K562 (cell line): Measurements from ENCODE around the gene TBL1X. TPM values are rescaled to one million over a fixed set of nuclear protein-coding genes. Genes with fewer than 3 reads are reported as not detected.

Experiments used
- ATAC-seq: fragments of 200-7000 bp; cut with Tn5 transposase; 3 replicates; pipeline ENCODE4 v1.9.1; 2020; ENCODE audit warnings: moderate library complexity
- BruUV-seq: library from RNA; stranded (reverse); fragments of 400-500 nt; replicated peaks from 2 replicates; lab custom pipeline; 2021; lab: Mats Ljungman, UMichigan
- CTCF ChIA-PET: fragments of 300-600 bp; formaldehyde crosslinking; extraction: SDS; loops from one replicate; lab custom pipeline; 2021; ENCODE audit warnings: low intra/inter-chr PET ratio; lab: Yijun Ruan, JAX
- POLR2A ChIA-PET: fragments of 300-600, 350-650 bp; sonication (Branson Sonifier 250); formaldehyde crosslinking; extraction: SDS; loops from one replicate; lab custom pipeline; 2021; ENCODE audit warnings: antibody characterized with exemption, inconsistent platforms; lab: Yijun Ruan, JAX
- DNase-seq, 4 experiments: peaks; one replicate each; pipeline versions ENCODE4 v3.0.0 to v3.0.0-alpha.2; 2011 to 2018; ENCODE audit warnings: low spot score in 3 of 4, mixed read lengths in 3 of 4; ENCODE audit errors: extremely low read depth in 1 of 4
- FAIRE-seq: peaks from 2 replicates; lab custom pipeline; 2011; peaks lifted over from hg19 to GRCh38; lab: Jason Lieb, UNC
- H2AFZ ChIP-seq: 2 replicates; pipeline ENCODE4 v1.6.0; 2011; ENCODE audit warnings: low read depth, low read length, control low read depth, inconsistent platforms
- H3K27ac ChIP-seq: fragments of 200-600 bp; 3 replicates; pipeline ENCODE4 v1.8.0; 2011; ENCODE audit warnings: low read depth, mild to moderate bottlenecking, control low read depth, inconsistent platforms, low read length, moderate library complexity, mixed read lengths; ENCODE audit errors: extremely low read depth
- H3K27me3 ChIP-seq, 2 experiments: fragments of 300-600 bp in 1 of 2; 2 replicates in 1 of 2; 3 replicates in 1 of 2; pipeline versions ENCODE4 v1.6.0 to v1.8.0; 2011; ENCODE audit warnings: inconsistent platforms in 2 of 2, low read length in 2 of 2, mild to moderate bottlenecking in 1 of 2, mixed read lengths in 1 of 2, moderate library complexity in 1 of 2; ENCODE audit not compliant: control insufficient read depth in 2 of 2, insufficient read depth in 2 of 2
- H3K36me3 ChIP-seq: fragments of 300-600 bp; 3 replicates; pipeline ENCODE4 v1.8.0; 2011; ENCODE audit warnings: mild to moderate bottlenecking, low read length, inconsistent platforms; ENCODE audit not compliant: control insufficient read depth, insufficient read depth
- H3K4me1 ChIP-seq, 2 experiments: fragments of 200-600 bp in 1 of 2; replicated peaks in 1 of 2; 2 replicates in 1 of 2; 3 replicates in 1 of 2; pipeline versions ENCODE4 v1.5.1 to v1.8.0; 2011; ENCODE audit warnings: inconsistent platforms in 2 of 2, low read length in 2 of 2, mild to moderate bottlenecking in 1 of 2, mixed read lengths in 1 of 2, moderate library complexity in 1 of 2; ENCODE audit not compliant: control insufficient read depth in 2 of 2, insufficient read depth in 2 of 2
- H3K4me2 ChIP-seq: 2 replicates; pipeline ENCODE4 v1.6.1; 2011; ENCODE audit warnings: low read length, control low read depth, inconsistent platforms, mixed read lengths; ENCODE audit not compliant: insufficient read depth
- H3K4me3 ChIP-seq: fragments of 200-600 bp; sonication (generic), shearing (Covaris generic); 2 replicates; pipeline ENCODE4 v1.5.1; 2016; ENCODE audit warnings: control low read depth, inconsistent platforms
- H3K79me2 ChIP-seq: fragments of 200-600 bp; 3 replicates; pipeline ENCODE4 v1.8.0; 2011; ENCODE audit warnings: low read length, inconsistent platforms; ENCODE audit not compliant: control insufficient read depth, insufficient read depth
- H3K9ac ChIP-seq, 2 experiments: 2 replicates each; pipeline versions ENCODE4 v1.6.0 to v1.6.1; 2011; ENCODE audit warnings: low read depth in 2 of 2, low read length in 2 of 2, control low read depth in 1 of 2, inconsistent platforms in 1 of 2, mild to moderate bottlenecking in 1 of 2, mixed read lengths in 1 of 2; ENCODE audit not compliant: insufficient read depth in 1 of 2
- H3K9me1 ChIP-seq: one replicate; pipeline ENCODE4 v1.6.0; 2011; ENCODE audit warnings: inconsistent platforms, mild to moderate bottlenecking, low read length, moderate library complexity; ENCODE audit not compliant: control insufficient read depth, insufficient read depth
- H3K9me3 ChIP-seq: replicated peaks from 2 replicates; pipeline ENCODE4 v1.5.1; 2011; ENCODE audit warnings: low read depth, low read length, inconsistent platforms; ENCODE audit not compliant: control insufficient read depth, insufficient read depth
- H4K20me1 ChIP-seq: replicated peaks from 2 replicates; pipeline ENCODE4 v1.6.1; 2011; ENCODE audit warnings: low read length, inconsistent platforms, mixed read lengths; ENCODE audit not compliant: control insufficient read depth, insufficient read depth
- CBX5 ChIP-seq: IDR thresholded peaks from 2 replicates; pipeline ENCODE4 v1.6.1; 2014; ENCODE audit warnings: low read depth, borderline replicate concordance
- ELF2 ChIP-seq: fragments of 250-450 bp; sonication (Bioruptor Pico); IDR thresholded peaks from 2 replicates; pipeline ENCODE4 v1.5.0; 2021; ENCODE audit warnings: mild to moderate bottlenecking
- GTF2F1 ChIP-seq: IDR thresholded peaks from 2 replicates; pipeline ENCODE4 v1.6.1; 2011; ENCODE audit warnings: low read depth, low read length, improper control_type of control experiment
- IRF2 ChIP-seq: sonication (generic); formaldehyde crosslinking; IDR thresholded peaks from 2 replicates; pipeline ENCODE4 v1.8.1; 2022; ENCODE audit warnings: mild to moderate bottlenecking, missing genetic modification reagents
- KDM1A ChIP-seq, 2 experiments: fragments of 450-650 bp; IDR thresholded peaks; 2 replicates each; pipeline ENCODE4 v1.6.1; 2016; ENCODE audit warnings: mild to moderate bottlenecking in 2 of 2
- SMARCB1 ChIP-seq: IDR thresholded peaks from 2 replicates; pipeline ENCODE4 v1.6.1; 2011; ENCODE audit warnings: improper control_type of control experiment, low read depth; ENCODE audit not compliant: insufficient read length
- TOE1 ChIP-seq, 2 experiments: fragments of 450-650 bp in 1 of 2; sonication (generic) in 1 of 2; formaldehyde crosslinking in 1 of 2; IDR thresholded peaks; 2 replicates each; pipeline versions ENCODE4 v1.7.1 to v1.8.0; 2016 to 2022; ENCODE audit warnings: borderline replicate concordance in 2 of 2, mild to moderate bottlenecking in 2 of 2, antibody characterized with exemption in 1 of 2, inconsistent platforms in 1 of 2, low read depth in 1 of 2, missing genetic modification reagents in 1 of 2, moderate library complexity in 1 of 2
- ZC3H11A ChIP-seq: IDR thresholded peaks from 2 replicates; pipeline ENCODE4 v1.6.1; 2012; ENCODE audit warnings: low read depth, low read length, improper control_type of control experiment
- ZEB2 ChIP-seq: fragments of 450-650 bp; IDR thresholded peaks from 2 replicates; pipeline ENCODE4 v1.6.1; 2016
- ZNF696 ChIP-seq: fragments of 250-450 bp; sonication (Bioruptor Pico); conservative IDR thresholded peaks from 2 replicates; pipeline ENCODE4 v1.4.0; 2020; ENCODE audit warnings: mild to moderate bottlenecking, moderate library complexity
- WGBS: fragments of 100-300 bp; shearing (Covaris generic); methylation state at CpG from one replicate; pipeline ENCODE4 v1.1.6; 2016; ENCODE audit warnings: low coverage, mixed read lengths; ENCODE audit not compliant: insufficient coverage; ENCODE audit errors: missing lambda C conversion rate; 5-methylcytosine and 5-hydroxymethylcytosine counted together
- in situ Hi-C: fragments of 300-500 bp; cut with MboI; formaldehyde crosslinking; loops from 4 replicates; pipeline ENCODE4 v1.15.0; 2018; ENCODE audit warnings: inconsistent platforms, mixed read lengths
- intact Hi-C: fragments of 100-400 bp; cut with micrococcal nuclease; formaldehyde crosslinking; loops from 2 replicates; pipeline ENCODE4 v1.14.2; 2022
- polyA plus RNA-seq, 8 experiments: library from polyadenylated mRNA; depleted of rRNA in 4 of 8; stranded (reverse) in 5 of 8; unstranded in 3 of 8; fragments of >200 nt; fragmentation: Nextera tagmentation in 2 of 8; fragmentation: Illumina TruSeq in 1 of 8; extraction: Ambion mirVana in 2 of 8; extraction: Trizol in 1 of 8; gene quantifications; 2 replicates each; pipeline versions ENCODE4 v1.2.1 to v1.2.3, GENCODE V29; 2011 to 2014; ENCODE audit warnings: inconsistent platforms in 1 of 8, missing spikeins in 1 of 8
- total RNA-seq, 7 experiments: library from RNA; depleted of rRNA in 6 of 7; stranded (reverse); fragments of >200 nt in 6 of 7; fragmentation: Illumina TruSeq in 2 of 7; extraction: Trizol in 2 of 7; gene quantifications; 2 replicates each; pipeline versions ENCODE4 v1.2.1 to v1.2.3, GENCODE V29; 2011 to 2021; ENCODE audit warnings: low replicate concordance in 1 of 7
- TF ChIP-seq, protein P1 (sequence below): sonication (generic); IDR thresholded peaks from 2 replicates; pipeline ENCODE4 v1.6.1; 2016
- TF ChIP-seq, protein P2 (sequence below): fragments of 450-650 bp; IDR thresholded peaks from 2 replicates; pipeline ENCODE4 v1.6.1; 2017; ENCODE audit warnings: antibody characterized with exemption
- TF ChIP-seq, protein P3 (sequence below): sonication (generic); formaldehyde crosslinking; IDR thresholded peaks from 2 replicates; pipeline ENCODE4 v1.9.0; 2022; ENCODE audit warnings: mild to moderate bottlenecking, missing genetic modification reagents

Gene TBL1X
- total and polyA plus RNA-seq, 9 of the 15 experiments (the other 6 are each of a cell fraction or from before 2014, with no cell fraction given) = 6.0 to 49.6 (median 19.7) TPM

DNA sequence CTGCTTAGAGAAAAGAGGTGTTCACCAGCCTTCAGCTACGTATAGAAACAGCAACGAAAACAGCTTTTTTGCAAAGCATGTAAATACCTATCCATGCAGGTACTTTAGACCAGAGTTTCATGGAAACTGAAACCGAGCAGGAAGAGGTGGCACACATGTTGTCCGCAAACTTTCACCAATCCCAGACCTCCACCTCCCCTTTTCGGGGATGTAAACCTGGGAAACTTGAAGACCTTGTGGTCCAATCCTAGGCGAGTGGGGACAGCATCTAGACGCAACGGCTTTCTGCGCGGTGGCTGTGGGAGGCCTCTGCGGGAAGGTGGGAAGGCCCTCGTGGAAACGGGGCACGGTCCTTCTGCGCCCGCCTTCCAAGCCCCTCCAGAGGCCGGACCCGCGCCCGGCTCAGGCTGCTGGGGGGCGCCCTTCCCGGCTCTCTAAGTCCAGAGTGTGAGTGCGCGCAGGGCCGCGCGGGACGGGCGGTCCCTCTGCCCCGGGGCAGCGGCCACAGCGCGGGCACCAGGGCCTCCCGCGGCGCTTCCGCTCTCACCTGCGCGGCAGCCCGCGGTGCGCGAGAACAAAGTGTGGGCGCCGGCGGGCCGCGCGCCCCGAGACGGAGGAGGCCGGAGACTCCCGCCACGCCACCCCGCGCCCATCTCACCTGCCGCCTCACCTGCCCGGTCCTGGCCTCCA is 320.5 kb downstream of the TBL1X start (continued):
- TF ChIP-seq, protein P1, sequence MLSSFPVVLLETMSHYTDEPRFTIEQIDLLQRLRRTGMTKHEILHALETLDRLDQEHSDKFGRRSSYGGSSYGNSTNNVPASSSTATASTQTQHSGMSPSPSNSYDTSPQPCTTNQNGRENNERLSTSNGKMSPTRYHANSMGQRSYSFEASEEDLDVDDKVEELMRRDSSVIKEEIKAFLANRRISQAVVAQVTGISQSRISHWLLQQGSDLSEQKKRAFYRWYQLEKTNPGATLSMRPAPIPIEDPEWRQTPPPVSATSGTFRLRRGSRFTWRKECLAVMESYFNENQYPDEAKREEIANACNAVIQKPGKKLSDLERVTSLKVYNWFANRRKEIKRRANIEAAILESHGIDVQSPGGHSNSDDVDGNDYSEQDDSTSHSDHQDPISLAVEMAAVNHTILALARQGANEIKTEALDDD = no peak
- no peak for TF ChIP-seq GTF2F1
- TF ChIP-seq, protein P2, sequence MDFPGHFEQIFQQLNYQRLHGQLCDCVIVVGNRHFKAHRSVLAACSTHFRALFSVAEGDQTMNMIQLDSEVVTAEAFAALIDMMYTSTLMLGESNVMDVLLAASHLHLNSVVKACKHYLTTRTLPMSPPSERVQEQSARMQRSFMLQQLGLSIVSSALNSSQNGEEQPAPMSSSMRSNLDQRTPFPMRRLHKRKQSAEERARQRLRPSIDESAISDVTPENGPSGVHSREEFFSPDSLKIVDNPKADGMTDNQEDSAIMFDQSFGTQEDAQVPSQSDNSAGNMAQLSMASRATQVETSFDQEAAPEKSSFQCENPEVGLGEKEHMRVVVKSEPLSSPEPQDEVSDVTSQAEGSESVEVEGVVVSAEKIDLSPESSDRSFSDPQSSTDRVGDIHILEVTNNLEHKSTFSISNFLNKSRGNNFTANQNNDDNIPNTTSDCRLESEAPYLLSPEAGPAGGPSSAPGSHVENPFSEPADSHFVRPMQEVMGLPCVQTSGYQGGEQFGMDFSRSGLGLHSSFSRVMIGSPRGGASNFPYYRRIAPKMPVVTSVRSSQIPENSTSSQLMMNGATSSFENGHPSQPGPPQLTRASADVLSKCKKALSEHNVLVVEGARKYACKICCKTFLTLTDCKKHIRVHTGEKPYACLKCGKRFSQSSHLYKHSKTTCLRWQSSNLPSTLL = no peak

DNA sequence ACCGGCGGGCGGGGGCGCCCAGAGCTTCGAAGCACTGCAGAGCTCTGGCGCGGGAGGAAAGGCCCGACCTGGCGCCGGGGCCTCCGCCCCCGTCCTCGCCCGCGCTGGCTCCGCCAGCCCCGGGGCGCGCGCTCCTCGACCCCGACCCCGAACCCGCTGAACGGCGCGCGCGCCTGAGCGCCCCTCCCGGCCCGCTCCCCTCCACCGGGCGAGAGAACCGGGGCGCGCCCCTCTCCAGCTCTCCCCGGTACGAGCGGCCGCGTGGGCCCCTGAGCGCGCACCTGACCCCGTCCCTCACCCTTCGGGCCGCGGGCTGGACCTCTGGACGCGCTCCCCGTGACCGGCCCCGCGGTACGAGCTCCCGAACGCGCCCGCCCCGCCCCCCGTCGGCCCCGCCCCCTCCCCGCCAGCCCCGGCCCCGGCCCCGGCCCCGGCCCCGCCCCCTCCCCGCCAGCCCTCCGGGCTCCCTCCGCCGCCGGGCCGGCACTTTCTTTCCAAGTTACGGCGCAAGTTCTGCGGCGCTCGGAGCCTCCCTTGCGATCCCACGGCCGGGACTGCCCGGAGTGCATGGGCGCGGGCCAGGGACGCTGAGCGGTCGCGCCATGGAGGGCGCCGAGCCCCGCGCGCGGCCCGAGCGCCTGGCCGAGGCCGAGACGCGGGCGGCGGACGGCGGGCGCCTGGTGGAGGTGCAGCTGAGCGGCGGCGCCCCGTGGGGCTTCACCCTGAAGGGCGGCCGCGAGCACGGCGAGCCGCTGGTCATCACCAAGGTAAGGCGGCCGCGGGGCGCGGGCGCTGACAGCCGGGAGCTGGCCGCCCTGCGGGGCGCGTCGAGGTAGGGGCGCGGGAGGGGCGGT is 321.3 kb downstream of the TBL1X start, which contains the start of gene SHROOM2:
TSS of gene SHROOM2 (plus strand) at position 486 of the 854 bp plus-strand sequence. CDS start at position 603, 117 bp downstream.
- Histone ChIP-seq H3K79me2 (no peaks in the 10 kb centered on the region), H3K9me1 (no peaks in the 10 kb centered on the region), H3K4me1 (peaks cover 0 to 7% of the 10 kb centered on the region in 2 experiments; a peak in 1 of 5 replicates), H3K36me3 (no peaks in the 10 kb centered on the region), H3K9me3 (no peaks in the 10 kb centered on the region), H3K4me3 (no peak within 1 kb of the TSS), H3K27me3 (peaks cover 0 to 6% of the 10 kb centered on the region in 2 experiments; a peak in 3 of 5 replicates), H3K9ac (no peak within 1 kb of the TSS), H3K27ac (no peak within 1 kb of the TSS), H4K20me1 (no peaks in the 10 kb centered on the region), H2AFZ (no peak within 1 kb of the TSS), H3K4me2 (no peak within 1 kb of the TSS)
- POLR2A ChIA-PET = no interaction called here
- in situ Hi-C loops (no loop called here), intact Hi-C loops (no loop called here)
- BruUV-seq = no TSS peak
- CTCF ChIA-PET = no interaction called here
- DNase-seq = peak in 3 of 4 experiments; percentile 14 to 37 (median 27)
- no peak for ATAC-seq
- no peak for FAIRE-seq
- WGBS = 21% methylated on average over 21 of the region's 132 CpGs
- TF ChIP-seq ZNF696 (CRISPR knock-in tag) (no peak), SMARCB1 (no peak), KDM1A (IDR thresholded peaks at IDR 0.05) (no peak), TOE1 (IDR thresholded peaks at IDR 0.05; ENCODE audit: borderline replicate concordance) (no peak), TOE1 (CRISPR knock-in tag; IDR thresholded peaks at IDR 0.05; ENCODE audit: borderline replicate concordance, low read depth) (no peak), ZEB2 (no peak), ZC3H11A (no peak), IRF2 (CRISPR knock-in tag) (no peak), CBX5 (no peak), ELF2 (CRISPR knock-in tag) (no peak)
- TF ChIP-seq, protein P3, sequence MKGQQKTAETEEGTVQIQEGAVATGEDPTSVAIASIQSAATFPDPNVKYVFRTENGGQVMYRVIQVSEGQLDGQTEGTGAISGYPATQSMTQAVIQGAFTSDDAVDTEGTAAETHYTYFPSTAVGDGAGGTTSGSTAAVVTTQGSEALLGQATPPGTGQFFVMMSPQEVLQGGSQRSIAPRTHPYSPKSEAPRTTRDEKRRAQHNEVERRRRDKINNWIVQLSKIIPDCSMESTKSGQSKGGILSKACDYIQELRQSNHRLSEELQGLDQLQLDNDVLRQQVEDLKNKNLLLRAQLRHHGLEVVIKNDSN (CRISPR knock-in tag) = no peak
